K562 (cell line): ENCODE data around the gene FERMT3. TPM values are rescaled to one million over a fixed set of nuclear protein-coding genes. Genes with fewer than 3 reads are reported as not detected.

Experiments used
- BCOR ChIP-seq: fragments of 450-650 bp; IDR thresholded peaks from 2 replicates; pipeline ENCODE4 v1.6.1; 2016
- CHCHD3 ChIP-seq: fragments of 250-450 bp; sonication (Bioruptor Pico); IDR thresholded peaks from 2 replicates; pipeline ENCODE4 v2.1.2; 2022; ENCODE audit warnings: mild to moderate bottlenecking
- ELF1 ChIP-seq: fragments of 200-800 bp; sonication (Bioruptor generic); IDR thresholded peaks from 2 replicates; pipeline ENCODE4 v1.6.1; 2016; ENCODE audit warnings: missing genetic modification characterization, missing compliant biosample characterization
- KHSRP ChIP-seq: fragments of 450-650 bp; IDR thresholded peaks from 2 replicates; pipeline ENCODE4 v1.6.1; 2017
- MEF2D ChIP-seq: conservative IDR thresholded peaks from 2 replicates; pipeline ENCODE4 v1.6.1; 2016; ENCODE audit warnings: low read depth, missing genetic modification characterization, missing compliant biosample characterization
- NFXL1 ChIP-seq: fragments of 450-650 bp; formaldehyde crosslinking; IDR thresholded peaks from 2 replicates; pipeline ENCODE4 v1.4.0; 2021; ENCODE audit warnings: mild to moderate bottlenecking
- PML ChIP-seq: IDR thresholded peaks from 2 replicates; pipeline ENCODE4 v1.6.1; 2012; ENCODE audit warnings: low read length, inconsistent platforms
- RNF2 ChIP-seq: sonication (generic); IDR thresholded peaks from 2 replicates; pipeline ENCODE4 v1.6.1; 2016
- TAL1 ChIP-seq: fragments of 450-650 bp; IDR thresholded peaks from 2 replicates; pipeline ENCODE4 v1.6.1; 2016; ENCODE audit warnings: mild to moderate bottlenecking
- TRIM28 ChIP-seq: fragments of 450-650 bp; IDR thresholded peaks from 2 replicates; pipeline ENCODE4 v1.6.1; 2017
- ZNF354B ChIP-seq: fragments of 250-450 bp; sonication (Bioruptor Pico); IDR thresholded peaks from 2 replicates; pipeline ENCODE4 v1.4.0; 2020
- polyA plus RNA-seq, 8 experiments: library from polyadenylated mRNA; depleted of rRNA in 4 of 8; stranded (reverse) in 5 of 8; unstranded in 3 of 8; fragments of >200 nt; fragmentation: Nextera tagmentation in 2 of 8; fragmentation: Illumina TruSeq in 1 of 8; extraction: Ambion mirVana in 2 of 8; extraction: Trizol in 1 of 8; gene quantifications; 2 replicates each; pipeline versions ENCODE4 v1.2.1 to v1.2.3, GENCODE V29; 2011 to 2014; ENCODE audit warnings: inconsistent platforms in 1 of 8, missing spikeins in 1 of 8
- total RNA-seq, 7 experiments: library from RNA; depleted of rRNA in 6 of 7; stranded (reverse); fragments of >200 nt in 6 of 7; fragmentation: Illumina TruSeq in 2 of 7; extraction: Trizol in 2 of 7; gene quantifications; 2 replicates each; pipeline versions ENCODE4 v1.2.1 to v1.2.3, GENCODE V29; 2011 to 2021; ENCODE audit warnings: low replicate concordance in 1 of 7
- TF ChIP-seq, protein P1 (sequence below), 2 experiments: fragments of 450-650 bp; conservative IDR thresholded peaks; 2 replicates each; pipeline ENCODE4 v1.6.1; 2017; ENCODE audit warnings: mild to moderate bottlenecking in 2 of 2, moderate library complexity in 2 of 2
- TF ChIP-seq, protein P2 (sequence below): fragments of 250-450 bp; sonication (Bioruptor Pico); IDR thresholded peaks from 2 replicates; pipeline ENCODE4 v1.8.0; 2021; ENCODE audit warnings: moderate library complexity, mild to moderate bottlenecking, inconsistent platforms
- TF ChIP-seq, protein P3 (sequence below): fragments of 250-450 bp; sonication (Bioruptor Pico); IDR thresholded peaks from 2 replicates; pipeline ENCODE4 v1.4.0; 2020; ENCODE audit warnings: mild to moderate bottlenecking, moderate library complexity
- TF ChIP-seq, protein P4 (sequence below), 2 experiments: fragments of 150-350 bp in 1 of 2; IDR thresholded peaks; 2 replicates each; pipeline ENCODE4 v1.6.1; 2012 to 2016; ENCODE audit warnings: low read depth in 2 of 2, low read length in 2 of 2, mild to moderate bottlenecking in 1 of 2, moderate library complexity in 1 of 2
- TF ChIP-seq, protein P5 (sequence below): fragments of 450-650 bp; IDR thresholded peaks from 2 replicates; pipeline ENCODE4 v1.6.1; 2018; ENCODE audit warnings: mild to moderate bottlenecking, low read depth; ENCODE audit not compliant: partially characterized antibody

Gene FERMT3
- total and polyA plus RNA-seq, 9 of the 15 experiments (the other 6 are each of a cell fraction or from before 2014, with no cell fraction given) = 3.2 to 275 (median 79.7) TPM

DNA sequence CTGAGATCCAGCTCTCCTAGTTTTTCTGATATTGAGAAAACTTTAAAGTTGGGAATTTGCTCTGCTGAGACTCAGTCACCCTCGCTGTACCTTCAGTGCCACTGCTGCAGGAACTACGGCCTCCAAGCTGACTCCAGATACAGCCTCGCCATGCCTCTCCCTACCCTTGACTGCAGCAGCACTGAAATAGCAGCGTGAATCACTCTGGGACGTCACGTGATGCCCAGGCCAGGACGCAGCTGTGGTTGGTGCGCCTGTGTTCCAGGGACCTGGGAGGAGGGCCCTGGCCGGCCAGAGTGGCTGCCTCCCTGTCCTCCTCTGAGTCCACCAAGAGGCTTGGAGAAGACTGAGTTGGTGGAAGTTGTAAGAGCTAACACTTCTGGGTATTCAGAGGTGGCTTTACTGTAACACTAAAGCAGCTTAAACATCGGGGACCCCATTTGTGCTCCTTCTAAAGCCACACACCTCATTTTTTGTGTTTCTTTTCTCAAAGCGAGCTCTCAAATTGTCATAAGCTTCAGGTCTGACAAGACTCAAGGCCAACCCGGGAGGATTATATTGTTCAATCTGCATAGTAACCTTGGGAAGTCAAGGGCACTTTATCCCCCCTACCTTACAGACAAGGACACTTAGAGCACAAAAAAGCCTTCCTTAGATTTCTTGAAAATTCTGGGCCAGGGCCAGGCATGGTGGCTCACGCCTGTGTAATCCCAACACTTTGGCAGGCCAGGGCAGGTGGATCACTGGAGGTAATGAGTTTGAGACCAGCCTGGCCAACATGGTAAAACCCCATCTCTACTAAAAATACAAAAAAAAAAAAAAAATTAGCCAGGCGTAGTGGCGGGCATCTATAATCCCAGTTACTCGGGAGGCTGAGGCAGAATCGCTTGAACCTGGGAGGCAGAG lies 24.8 kb upstream of the FERMT3 start (continued):
- TF ChIP-seq, protein P1, sequence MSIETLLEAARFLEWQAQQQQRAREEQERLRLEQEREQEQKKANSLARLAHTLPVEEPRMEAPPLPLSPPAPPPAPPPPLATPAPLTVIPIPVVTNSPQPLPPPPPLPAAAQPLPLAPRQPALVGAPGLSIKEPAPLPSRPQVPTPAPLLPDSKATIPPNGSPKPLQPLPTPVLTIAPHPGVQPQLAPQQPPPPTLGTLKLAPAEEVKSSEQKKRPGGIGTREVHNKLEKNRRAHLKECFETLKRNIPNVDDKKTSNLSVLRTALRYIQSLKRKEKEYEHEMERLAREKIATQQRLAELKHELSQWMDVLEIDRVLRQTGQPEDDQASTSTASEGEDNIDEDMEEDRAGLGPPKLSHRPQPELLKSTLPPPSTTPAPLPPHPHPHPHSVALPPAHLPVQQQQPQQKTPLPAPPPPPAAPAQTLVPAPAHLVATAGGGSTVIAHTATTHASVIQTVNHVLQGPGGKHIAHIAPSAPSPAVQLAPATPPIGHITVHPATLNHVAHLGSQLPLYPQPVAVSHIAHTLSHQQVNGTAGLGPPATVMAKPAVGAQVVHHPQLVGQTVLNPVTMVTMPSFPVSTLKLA (conservative IDR thresholded peaks at IDR 0.05) = peak; percentile 53 to 71
- TF ChIP-seq, protein P2, sequence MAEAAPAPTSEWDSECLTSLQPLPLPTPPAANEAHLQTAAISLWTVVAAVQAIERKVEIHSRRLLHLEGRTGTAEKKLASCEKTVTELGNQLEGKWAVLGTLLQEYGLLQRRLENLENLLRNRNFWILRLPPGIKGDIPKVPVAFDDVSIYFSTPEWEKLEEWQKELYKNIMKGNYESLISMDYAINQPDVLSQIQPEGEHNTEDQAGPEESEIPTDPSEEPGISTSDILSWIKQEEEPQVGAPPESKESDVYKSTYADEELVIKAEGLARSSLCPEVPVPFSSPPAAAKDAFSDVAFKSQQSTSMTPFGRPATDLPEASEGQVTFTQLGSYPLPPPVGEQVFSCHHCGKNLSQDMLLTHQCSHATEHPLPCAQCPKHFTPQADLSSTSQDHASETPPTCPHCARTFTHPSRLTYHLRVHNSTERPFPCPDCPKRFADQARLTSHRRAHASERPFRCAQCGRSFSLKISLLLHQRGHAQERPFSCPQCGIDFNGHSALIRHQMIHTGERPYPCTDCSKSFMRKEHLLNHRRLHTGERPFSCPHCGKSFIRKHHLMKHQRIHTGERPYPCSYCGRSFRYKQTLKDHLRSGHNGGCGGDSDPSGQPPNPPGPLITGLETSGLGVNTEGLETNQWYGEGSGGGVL (CRISPR knock-in tag) = no peak
- TF ChIP-seq NFXL1 (CRISPR knock-in tag) = no peak
- peak; percentile 46; the same call in 1 of the 2 replicates for TF ChIP-seq MEF2D (tag)
- no peak; the same call in 1 of the 2 replicates for TF ChIP-seq PML
- TF ChIP-seq RNF2 = peak; percentile 38; the same call in 1 of the 2 replicates
- no peak for TF ChIP-seq KHSRP
- TF ChIP-seq TRIM28 = no peak
- TF ChIP-seq CHCHD3 (CRISPR knock-in tag) = no peak
- no peak for TF ChIP-seq BCOR
- TF ChIP-seq, protein P3, sequence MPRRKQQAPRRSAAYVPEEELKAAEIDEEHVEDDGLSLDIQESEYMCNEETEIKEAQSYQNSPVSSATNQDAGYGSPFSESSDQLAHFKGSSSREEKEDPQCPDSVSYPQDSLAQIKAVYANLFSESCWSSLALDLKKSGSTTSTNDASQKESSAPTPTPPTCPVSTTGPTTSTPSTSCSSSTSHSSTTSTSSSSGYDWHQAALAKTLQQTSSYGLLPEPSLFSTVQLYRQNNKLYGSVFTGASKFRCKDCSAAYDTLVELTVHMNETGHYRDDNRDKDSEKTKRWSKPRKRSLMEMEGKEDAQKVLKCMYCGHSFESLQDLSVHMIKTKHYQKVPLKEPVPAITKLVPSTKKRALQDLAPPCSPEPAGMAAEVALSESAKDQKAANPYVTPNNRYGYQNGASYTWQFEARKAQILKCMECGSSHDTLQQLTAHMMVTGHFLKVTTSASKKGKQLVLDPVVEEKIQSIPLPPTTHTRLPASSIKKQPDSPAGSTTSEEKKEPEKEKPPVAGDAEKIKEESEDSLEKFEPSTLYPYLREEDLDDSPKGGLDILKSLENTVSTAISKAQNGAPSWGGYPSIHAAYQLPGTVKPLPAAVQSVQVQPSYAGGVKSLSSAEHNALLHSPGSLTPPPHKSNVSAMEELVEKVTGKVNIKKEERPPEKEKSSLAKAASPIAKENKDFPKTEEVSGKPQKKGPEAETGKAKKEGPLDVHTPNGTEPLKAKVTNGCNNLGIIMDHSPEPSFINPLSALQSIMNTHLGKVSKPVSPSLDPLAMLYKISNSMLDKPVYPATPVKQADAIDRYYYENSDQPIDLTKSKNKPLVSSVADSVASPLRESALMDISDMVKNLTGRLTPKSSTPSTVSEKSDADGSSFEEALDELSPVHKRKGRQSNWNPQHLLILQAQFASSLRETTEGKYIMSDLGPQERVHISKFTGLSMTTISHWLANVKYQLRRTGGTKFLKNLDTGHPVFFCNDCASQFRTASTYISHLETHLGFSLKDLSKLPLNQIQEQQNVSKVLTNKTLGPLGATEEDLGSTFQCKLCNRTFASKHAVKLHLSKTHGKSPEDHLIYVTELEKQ (CRISPR knock-in tag) = no peak
- no peak for TF ChIP-seq ELF1
- no peak for TF ChIP-seq TAL1
- TF ChIP-seq, protein P4, sequence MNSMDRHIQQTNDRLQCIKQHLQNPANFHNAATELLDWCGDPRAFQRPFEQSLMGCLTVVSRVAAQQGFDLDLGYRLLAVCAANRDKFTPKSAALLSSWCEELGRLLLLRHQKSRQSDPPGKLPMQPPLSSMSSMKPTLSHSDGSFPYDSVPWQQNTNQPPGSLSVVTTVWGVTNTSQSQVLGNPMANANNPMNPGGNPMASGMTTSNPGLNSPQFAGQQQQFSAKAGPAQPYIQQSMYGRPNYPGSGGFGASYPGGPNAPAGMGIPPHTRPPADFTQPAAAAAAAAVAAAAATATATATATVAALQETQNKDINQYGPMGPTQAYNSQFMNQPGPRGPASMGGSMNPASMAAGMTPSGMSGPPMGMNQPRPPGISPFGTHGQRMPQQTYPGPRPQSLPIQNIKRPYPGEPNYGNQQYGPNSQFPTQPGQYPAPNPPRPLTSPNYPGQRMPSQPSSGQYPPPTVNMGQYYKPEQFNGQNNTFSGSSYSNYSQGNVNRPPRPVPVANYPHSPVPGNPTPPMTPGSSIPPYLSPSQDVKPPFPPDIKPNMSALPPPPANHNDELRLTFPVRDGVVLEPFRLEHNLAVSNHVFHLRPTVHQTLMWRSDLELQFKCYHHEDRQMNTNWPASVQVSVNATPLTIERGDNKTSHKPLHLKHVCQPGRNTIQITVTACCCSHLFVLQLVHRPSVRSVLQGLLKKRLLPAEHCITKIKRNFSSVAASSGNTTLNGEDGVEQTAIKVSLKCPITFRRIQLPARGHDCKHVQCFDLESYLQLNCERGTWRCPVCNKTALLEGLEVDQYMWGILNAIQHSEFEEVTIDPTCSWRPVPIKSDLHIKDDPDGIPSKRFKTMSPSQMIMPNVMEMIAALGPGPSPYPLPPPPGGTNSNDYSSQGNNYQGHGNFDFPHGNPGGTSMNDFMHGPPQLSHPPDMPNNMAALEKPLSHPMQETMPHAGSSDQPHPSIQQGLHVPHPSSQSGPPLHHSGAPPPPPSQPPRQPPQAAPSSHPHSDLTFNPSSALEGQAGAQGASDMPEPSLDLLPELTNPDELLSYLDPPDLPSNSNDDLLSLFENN (IDR thresholded peaks at IDR 0.05; ENCODE audit: low read depth in 2 of 2, low read length in 2 of 2) = no peak
- TF ChIP-seq ZNF354B (CRISPR knock-in tag) = no peak
- TF ChIP-seq, protein P5, sequence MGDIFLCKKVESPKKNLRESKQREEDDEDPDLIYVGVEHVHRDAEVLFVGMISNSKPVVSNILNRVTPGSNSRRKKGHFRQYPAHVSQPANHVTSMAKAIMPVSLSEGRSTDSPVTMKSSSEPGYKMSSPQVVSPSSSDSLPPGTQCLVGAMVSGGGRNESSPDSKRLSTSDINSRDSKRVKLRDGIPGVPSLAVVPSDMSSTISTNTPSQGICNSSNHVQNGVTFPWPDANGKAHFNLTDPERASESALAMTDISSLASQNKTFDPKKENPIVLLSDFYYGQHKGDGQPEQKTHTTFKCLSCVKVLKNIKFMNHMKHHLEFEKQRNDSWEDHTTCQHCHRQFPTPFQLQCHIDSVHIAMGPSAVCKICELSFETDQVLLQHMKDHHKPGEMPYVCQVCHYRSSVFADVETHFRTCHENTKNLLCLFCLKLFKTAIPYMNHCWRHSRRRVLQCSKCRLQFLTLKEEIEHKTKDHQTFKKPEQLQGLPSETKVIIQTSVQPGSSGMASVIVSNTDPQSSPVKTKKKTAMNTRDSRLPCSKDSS = no peak
